NCI-H2196 (cell line): Measurements from ENCODE around the gene ARHGEF37.

Source experiments
- DNase-seq: peaks from one replicate; lab custom pipeline; 2025; ENCODE audit not compliant: unreplicated experiment; lab: John Stamatoyannopoulos, UW

The ARHGEF37 gene

DNA sequence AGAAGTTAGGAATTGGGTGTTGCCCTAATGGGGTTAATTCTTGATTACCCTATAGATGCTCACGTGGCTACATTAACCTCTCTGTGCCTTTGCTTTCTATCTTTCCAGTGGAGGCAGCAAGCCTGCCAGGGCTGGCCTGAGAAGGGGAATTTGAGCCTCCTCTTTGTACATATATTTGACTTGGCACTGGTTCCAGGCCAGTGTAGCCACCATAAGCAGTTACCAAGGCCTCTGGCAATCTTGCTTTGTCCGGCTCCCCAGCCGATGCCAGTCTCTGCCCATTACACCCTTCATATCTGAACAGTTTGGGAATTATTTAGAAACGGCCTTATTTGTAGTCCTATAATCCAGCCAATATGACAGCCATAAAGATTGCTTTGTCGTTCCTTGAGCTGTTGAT lies 90.2 kb downstream of the ARHGEF37 start:
- peak; percentile 90 for DNase-seq

DNA sequence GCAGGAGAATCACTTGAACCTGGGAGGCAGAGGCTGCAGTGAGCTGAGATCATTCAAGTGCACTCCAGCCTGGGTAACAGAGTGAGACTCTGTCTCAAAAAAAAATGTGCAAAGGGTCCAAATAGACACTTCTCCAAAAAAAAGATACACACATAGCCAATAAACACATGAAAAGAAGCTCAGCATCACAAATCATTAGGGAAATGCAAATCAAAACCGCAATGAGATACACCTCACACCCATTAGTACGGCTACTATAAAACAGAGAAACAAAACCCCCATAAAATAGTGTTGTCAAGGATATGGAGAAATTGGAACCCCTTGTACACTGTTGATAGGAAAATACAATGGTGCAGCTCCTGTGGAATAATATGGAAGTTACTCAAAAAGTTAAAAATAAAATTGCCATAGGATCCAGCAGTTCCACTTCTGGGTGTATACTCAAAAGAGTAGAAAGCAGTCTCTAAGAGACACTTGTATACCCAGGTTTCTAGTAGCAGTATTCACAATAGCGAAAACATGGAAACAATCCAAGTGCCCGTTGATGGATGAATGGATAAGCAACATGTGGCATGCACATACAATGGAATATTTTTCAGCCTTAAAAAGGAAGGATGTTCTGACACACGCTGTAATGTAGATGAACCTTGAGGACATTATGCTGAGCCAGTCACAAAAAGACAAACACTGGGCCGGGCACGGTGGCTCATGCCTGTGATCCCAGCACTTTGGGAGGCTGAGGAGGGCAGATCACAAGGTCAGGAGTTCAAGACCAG lies 91.6 kb downstream of the ARHGEF37 start:
- peak; percentile 40 for DNase-seq

DNA sequence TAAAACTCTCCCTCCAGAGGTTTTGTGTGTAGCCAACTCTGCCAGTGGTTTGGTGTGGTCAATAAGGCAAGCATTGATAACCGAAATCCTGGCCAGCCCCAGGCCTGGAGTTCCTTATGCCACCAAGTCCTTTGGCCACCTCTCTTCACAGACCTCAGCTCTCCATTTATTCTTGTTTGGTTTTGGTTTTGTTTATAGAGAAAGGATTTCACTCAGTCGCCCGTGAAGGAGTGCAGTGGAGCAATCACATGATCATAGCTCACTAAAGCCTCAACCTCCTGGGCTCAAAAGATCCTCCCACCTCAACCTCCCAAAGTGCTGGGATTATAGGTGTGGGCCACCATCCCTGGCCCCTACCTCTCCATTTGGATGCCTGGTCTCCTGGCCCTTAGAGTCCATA lies 93.4 kb downstream of the ARHGEF37 start:
- DNase-seq: no peak

DNA sequence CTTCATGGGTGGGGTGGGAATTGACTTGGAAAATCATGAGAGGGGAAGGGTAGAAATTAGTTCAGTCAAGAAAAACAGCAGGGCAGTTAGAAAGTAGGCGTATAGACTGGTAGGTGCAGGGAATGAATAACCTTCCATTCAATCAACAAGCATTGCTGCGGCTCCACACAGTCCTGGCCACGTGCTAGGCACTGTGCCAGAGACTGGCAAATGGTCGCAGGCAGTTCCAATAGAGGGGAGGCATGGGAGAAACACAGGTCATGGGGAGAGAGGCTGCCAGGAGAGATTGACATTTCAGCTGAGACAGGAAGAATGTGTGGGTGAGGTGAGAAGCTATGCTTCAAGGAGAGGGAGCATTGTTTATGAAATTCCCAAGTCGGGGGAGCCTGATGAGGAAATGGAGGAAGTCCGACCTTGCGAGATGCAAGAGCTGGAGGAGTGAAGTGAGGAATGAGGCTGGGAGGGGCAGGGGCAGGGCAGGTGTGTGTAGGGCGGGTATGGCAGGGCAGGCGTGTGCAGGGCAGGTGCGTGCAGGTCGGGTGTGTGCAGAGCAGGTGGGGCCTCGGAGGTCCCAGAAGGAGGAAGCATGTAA lies 94.4 kb downstream of the ARHGEF37 start:
- DNase-seq: peak; percentile 39

DNA sequence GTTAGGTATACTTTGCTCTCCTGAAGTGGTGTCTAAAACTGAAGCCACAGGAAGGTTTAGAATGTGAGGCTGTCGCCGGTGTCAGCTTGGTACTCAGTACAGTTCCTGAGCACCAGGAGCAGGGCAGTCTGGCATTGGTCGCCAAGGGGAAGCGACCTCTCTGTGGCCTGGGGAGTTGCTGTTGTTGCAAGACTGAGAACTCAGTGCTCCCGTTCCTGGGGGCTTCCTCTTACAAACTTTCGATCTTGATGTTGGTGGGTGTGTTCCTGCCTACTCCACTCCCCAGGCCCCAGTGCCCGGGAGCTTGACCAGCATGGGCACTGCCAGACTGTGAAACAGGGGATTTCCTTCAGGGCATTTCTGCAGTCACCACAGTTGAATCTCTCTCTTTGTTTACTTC lies 96.4 kb downstream of the ARHGEF37 start:
- DNase-seq: no peak

DNA sequence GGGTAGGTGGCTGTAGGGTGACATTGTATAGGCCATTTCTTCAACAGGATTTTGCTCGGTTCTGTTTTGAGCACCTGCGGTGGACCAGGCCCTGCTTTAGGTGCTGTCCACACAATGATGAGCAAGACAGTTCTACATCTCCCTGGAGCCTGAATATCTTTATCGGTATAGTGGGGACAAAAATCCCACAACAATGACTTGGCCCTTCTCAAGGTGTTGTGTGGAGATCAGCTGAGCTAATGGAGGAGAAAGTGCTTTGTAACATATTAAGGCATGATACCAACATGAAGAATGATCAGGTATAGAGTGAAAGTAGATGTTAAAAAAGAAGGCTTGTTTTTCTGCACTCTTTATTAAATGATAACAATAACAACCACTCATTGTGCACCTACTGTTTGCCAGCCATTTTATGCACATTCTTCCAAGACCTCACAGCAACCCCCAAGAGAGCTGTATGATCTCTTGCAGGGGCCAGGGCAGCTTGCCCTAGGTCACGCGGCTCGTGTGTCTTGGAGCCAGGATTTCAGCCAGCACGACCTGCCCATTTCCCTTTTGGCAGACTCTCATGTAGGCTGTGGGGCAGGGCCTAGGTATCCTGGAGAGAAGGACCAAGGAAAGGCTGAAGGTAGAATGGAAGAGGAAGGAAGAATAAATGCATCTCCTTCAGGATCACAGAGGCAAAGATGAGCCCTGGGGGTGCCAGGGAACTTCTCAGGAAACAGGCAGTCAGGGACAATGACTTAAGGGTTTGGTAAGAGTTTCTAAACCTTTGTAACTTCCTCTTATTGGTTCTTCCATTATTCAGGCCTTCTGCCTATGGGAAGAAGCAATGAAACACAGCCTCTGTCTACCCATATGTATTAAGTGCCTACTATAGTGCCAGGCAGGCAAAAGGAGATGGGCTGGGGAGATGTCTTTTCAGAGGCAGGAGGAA lies 98.8 kb downstream of the ARHGEF37 start:
- no peak for DNase-seq

DNA sequence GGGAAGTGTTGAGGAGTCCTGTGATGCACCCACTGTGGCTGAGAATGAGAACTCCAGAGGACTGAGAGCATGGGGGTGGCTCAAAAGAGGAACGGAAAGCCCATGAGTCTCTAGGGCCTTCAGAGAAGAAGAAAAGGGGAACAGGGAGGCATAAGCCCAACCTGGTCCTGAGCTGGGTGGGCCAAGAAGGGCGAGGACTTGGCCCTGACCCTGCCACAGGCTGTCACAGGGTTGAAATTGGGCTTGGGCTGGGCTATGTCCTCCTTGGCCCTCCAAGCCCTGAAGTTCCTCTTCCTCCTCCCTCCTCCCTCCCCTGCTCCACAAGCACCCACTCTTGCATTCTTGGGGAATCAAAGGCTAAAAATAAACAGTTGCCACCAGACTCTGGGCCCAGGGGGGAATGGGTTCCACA lies 99.5 kb downstream of the ARHGEF37 start:
- DNase-seq: no peak

DNA sequence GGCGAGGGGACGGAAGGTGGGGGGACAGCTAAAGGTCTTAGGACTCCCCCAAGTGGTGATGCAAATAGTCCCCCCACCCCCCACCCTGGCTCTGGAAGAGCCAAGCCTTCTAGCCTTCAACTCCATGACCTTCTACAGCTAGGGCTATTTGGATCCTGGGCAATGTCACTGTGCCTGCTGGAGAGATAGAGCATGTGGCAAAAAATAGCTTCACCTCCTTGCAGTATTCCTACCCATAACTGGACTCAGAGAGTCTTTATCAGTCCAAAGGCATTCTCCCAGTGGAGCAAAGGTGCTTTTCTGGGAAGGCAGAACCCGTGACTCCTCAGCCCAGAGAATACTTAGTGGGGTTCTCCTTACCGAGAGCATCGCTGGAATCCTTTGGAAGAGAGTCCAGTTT lies 100.0 kb downstream of the ARHGEF37 start:
- DNase-seq: no peak

DNA sequence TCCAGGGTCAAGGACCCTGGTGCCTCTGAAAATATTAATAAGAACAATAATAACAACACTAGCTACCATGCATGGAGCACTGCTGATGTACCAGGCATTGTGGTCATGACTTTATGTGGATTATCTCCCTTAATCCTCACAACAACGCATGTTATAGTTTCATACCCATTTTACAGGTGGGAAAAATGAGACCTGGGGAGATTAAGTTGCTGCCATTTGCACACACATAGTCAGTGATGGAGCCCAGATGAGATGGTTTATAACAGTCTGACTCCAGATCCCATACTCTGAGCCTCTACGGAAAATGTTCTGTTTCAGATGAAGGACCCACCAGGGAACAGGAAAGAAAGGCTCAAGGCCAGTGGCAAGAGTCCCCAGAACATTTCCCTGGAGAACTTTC lies 100.6 kb downstream of the ARHGEF37 start:
- DNase-seq: no peak

DNA sequence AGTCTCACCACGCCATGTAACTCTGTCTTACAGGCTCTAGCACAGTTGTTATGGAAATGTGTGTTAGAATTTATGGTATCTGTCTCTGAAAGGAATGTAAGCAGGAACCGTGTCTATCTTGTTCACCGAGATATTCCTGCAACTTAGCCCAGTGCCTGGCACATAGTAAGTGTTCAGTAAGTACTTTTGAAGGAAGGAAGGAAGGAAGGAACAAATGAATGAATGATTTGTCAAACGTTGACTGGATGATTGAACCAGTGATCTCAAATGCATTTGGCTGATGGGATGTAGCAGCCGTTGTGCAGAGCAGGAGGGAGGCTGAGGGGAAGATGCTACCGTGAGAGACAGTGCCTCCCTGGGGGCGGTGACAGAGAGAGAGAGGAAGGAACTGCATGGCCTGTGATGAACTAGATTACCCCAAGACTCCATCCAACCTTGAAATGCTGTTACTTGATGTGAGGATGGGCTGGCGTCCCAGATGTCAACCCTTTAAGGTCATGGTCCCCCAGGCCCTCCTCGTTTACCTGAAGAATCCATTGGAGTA lies 101.3 kb downstream of the ARHGEF37 start:
- DNase-seq: no peak

DNA sequence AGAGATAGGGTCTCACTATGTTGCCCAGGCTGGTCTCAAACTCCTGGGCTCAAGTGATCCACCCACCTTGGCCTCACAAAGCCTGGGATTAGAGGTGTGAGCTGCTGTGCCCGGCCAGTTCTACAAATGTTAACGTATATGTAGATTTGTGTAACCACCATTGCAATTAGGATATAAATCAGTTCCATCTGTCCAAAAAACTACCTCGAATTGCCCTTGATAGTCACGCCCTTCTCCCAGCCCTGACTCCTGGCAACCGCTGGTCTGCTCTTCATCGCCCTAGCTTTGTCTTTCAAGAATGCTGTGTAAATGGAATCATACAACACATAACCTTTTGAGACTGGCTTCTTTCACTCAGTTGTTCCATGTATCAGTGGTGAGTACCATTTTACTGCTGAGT lies 102.7 kb downstream of the ARHGEF37 start:
- no peak for DNase-seq

DNA sequence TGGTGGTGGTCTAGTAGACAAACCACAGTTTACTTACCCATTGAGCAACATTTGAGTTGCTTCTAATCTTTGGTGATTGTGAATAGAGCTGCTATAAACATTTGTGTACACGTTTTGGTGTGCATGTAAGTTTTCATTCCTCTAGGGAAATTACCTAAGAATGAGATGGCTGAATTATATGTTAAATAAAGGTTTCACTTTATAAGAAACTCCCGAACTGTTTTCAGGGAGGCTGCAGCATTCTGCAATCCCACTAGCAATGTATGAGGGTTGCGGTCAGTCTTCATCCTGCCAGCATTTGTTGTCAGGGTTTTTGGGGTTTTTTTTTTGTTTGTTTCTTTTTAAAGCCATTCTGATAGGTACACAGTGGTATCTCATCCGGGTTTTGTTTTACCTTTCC lies 103.1 kb downstream of the ARHGEF37 start:
- DNase-seq: no peak
